Heart left ventricle (tissue), 13 donors: ENCODE results near the gene TTC16.

Source experiments
- CTCF ChIP-seq, 12 donors: fragments of 200-600 bp; sonication (generic) in 4 of 12; IDR thresholded peaks; one replicate each; pipeline versions ENCODE4 v1.5.0 to v1.8.0; 2018 to 2022; ENCODE audit warnings: antibody characterized with exemption in 12 of 12, mild to moderate bottlenecking in 5 of 12
- POLR2A ChIP-seq, 2 donors: fragments of 450-650 bp; IDR thresholded peaks; one replicate each; pipeline ENCODE4 v1.6.1; 2017; ENCODE audit warnings: antibody characterized with exemption in 2 of 2, mild to moderate bottlenecking in 2 of 2, moderate library complexity in 2 of 2
- donor health status: ischemic (EF 13 %, LVEDD 7.1; RV severe dilation, severe dysfunction).
- donor health status: DM: no; HTN: yes; CAD: no.
- donor health status: DM: no; HTN: no; CAD: no.
- donor health status: ischemic (EF 25% LVEDD 6.9; RV normal size, moderate dysfunction).
- donor health status: ischemic (EF 25% LVEDD 5.7; RV mildly dilated, moderate dysfunction).
- donor health status: ischemic (EF 35%, LVEDD 5.7; RV mildly dilated, moderate dysfunction).
- donor health status: nonischemic (EF 11% LVEDD 7.7; RV severe dilation, severe dysfunction).
- donor health status: DM: yes; HTN: yes; CAD: no.
- donor health status: PGD.
- donor health status: ischemic (EF 29% LVEDD 5.4; RV normal size, mild dysfunction).
- donor health status: nonischemic (EF 23%, LVEDD 6.1; RV moderate dilation, normal function).

DNA sequence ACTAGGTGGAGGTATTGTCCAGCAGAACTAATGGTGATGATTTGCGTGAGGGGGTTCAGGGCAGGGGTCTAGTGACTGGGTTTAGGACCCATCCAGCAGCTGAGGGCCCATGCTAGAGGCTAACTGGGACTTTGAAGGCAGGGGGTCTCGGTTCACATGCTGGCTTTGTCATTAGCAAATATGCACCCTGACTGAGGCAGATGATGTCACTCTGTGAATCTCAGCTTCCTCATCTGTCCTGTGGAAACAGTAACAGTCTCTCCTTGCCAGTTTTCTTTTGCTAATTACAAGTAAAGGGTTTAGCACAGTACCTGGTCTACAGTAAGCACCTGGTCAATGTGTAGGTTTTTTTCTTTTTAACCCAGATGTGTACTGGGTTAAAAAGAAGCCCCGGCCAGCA is 57.4 kb downstream of the TTC16 start:
- TF ChIP-seq CTCF (IDR thresholded peaks at IDR 0.05), result no peak
- TF ChIP-seq POLR2A (IDR thresholded peaks at IDR 0.05), result no peak
